Tracheal epithelial cell (primary cell): Measurements from ENCODE around the gene SON. TPM values are rescaled to one million over a fixed set of nuclear protein-coding genes. Genes with fewer than 3 reads are reported as not detected.

Experiments used
- total RNA-seq: library from RNA; depleted of rRNA; stranded (reverse); fragments of >200 nt; gene quantifications from 2 replicates; pipeline ENCODE4 v1.2.1, GENCODE V29; 2014

SON gene, protein sequence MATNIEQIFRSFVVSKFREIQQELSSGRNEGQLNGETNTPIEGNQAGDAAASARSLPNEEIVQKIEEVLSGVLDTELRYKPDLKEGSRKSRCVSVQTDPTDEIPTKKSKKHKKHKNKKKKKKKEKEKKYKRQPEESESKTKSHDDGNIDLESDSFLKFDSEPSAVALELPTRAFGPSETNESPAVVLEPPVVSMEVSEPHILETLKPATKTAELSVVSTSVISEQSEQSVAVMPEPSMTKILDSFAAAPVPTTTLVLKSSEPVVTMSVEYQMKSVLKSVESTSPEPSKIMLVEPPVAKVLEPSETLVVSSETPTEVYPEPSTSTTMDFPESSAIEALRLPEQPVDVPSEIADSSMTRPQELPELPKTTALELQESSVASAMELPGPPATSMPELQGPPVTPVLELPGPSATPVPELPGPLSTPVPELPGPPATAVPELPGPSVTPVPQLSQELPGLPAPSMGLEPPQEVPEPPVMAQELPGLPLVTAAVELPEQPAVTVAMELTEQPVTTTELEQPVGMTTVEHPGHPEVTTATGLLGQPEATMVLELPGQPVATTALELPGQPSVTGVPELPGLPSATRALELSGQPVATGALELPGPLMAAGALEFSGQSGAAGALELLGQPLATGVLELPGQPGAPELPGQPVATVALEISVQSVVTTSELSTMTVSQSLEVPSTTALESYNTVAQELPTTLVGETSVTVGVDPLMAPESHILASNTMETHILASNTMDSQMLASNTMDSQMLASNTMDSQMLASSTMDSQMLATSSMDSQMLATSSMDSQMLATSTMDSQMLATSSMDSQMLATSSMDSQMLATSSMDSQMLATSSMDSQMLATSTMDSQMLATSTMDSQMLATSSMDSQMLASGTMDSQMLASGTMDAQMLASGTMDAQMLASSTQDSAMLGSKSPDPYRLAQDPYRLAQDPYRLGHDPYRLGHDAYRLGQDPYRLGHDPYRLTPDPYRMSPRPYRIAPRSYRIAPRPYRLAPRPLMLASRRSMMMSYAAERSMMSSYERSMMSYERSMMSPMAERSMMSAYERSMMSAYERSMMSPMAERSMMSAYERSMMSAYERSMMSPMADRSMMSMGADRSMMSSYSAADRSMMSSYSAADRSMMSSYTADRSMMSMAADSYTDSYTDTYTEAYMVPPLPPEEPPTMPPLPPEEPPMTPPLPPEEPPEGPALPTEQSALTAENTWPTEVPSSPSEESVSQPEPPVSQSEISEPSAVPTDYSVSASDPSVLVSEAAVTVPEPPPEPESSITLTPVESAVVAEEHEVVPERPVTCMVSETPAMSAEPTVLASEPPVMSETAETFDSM (N-terminal part only)
- 120 and 141 TPM in 2 replicates for total RNA-seq

GRCh38 chr21:33542640-33543504 lies at the start of gene SON:
TSS of gene SON (plus strand) at chr21:33543038. CDS start at chr21:33543093, 55 bp downstream.

DNA sequence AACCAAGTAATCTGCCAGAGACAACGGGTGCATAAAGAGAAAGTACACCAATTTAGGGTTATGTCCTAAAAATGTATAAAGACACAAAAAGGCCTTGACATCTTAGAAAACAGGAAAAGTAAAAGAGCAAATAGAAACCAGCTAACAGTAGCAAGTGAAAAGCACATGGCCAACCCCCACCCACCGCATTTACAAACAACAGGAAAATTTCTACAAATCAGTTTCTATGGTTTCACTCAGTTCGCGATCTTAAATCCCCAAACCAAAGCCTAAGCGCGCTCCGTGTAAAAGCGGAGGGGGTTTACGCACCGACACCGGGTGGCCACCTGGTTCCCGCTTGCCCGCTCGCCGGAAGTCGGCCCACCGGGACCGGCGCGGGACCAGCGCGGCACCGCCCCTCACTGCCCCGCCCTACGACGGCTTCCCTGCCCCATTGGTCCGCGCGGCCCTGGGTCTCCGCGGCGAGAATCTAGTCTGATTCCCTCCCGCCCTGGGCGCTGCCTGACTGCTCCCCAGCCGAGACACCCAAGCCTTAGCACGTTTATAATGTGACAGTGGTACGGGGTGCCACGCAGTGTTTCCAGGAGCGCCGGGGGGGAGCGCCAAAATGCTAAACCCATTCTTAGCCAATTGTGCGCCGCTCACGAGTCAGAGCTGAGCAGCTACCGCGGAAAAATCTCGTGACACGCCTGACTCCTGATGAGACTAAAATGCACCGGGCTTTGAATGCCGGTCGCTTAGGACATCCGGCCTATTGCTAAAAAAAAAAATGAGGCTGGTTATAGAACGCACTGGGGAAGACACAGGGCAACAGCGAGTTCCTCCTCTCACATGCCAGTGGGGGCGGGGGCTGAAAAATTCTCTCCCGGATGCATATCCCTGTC lies 840 bp upstream of the SON start, which contains the start of gene GART:
GART (minus strand) TSS at position 362 of the 884 bp plus-strand sequence. CDS start 2,802 bp downstream, outside the sequence.

GRCh38 chr21:33588485-33589335 lies 45.9 kb downstream of the SON start, which contains the start of gene DONSON:
TSS of gene DONSON (minus strand) at chr21:33588684. CDS start at chr21:33588641, 43 bp downstream.

Other genes starting within 250 kb of the SON start
- gene IFNAR1, start 218.1 kb upstream of the SON start, total RNA-seq, result 10.1 and 11.1 TPM in 2 replicates
- gene IFNGR2, start 139.6 kb upstream of the SON start, total RNA-seq, result 72.7 and 117 TPM in 2 replicates
- gene TMEM50B, start 63.1 kb upstream of the SON start, total RNA-seq, result 16.1 and 20.7 TPM in 2 replicates
- 0.85 and 1.4 TPM in 2 replicates for gene DNAJC28, start 51.3 kb upstream of the SON start, total RNA-seq
- 91.6 and 108 TPM in 2 replicates for gene GART, start 921 bp upstream of the SON start, total RNA-seq
- 4.0 and 10.8 TPM in 2 replicates for gene DONSON, start 45.6 kb downstream of the SON start, total RNA-seq
- 10.8 and 15.1 TPM in 2 replicates for gene CRYZL1, start 98.7 kb downstream of the SON start, total RNA-seq
- 12.5 and 15.8 TPM in 2 replicates for gene ITSN1, start 99.5 kb downstream of the SON start, total RNA-seq